ENCODE results near the gene ZNF592. TPM values are rescaled to one million over a fixed set of nuclear protein-coding genes. Genes with fewer than 3 reads are reported as not detected.
"Not testable (repeated sequence)": the region's sequence is repeated elsewhere in the genome, so short reads cannot be mapped to it uniquely, and the experiment has no call there.

The ZNF592 gene
- polyA plus RNA-seq, 2 donors, result 4.8 to 6.1 TPM

- peak within 1 kb of the TSS; percentile 70 to 80 for H3K4me3 ChIP-seq (ENCODE audit: low read depth in 1 of 2, low read length in 2 of 2)
- H3K4me1 ChIP-seq (ENCODE audit: control insufficient read depth in 2 of 2, insufficient read depth in 2 of 2, low read length in 1 of 2), result peaks cover 0 to 5% of the 10 kb centered on the region in 2 donors
- H3K9me3 ChIP-seq (ENCODE audit: control insufficient read depth in 2 of 2, insufficient read depth in 1 of 2, low read depth in 1 of 2, low read length in 1 of 2), result no peaks in the 10 kb centered on the region
- 0 to 1% methylated on average over 54 to 57 of the region's 57 CpGs for WGBS, 2 donors
- H3K27ac ChIP-seq (ENCODE audit: low read depth in 2 of 2, low read length in 1 of 2), result peak within 1 kb of the TSS; percentile 90 to 96
- no peaks in the 10 kb centered on the region for H3K27me3 ChIP-seq (ENCODE audit: control insufficient read depth in 1 of 2, insufficient read depth in 2 of 2, low read length in 2 of 2)
- H3K36me3 ChIP-seq (ENCODE audit: control insufficient read depth in 2 of 2, insufficient read depth in 2 of 2, low read length in 1 of 2), result no peaks in the 10 kb centered on the region
Observed at GRCh38 chr15:84716036-84716732, 32.2 kb upstream of the ZNF592 start, which contains the start of gene SEC11A. TSS of gene SEC11A (minus strand) at chr15:84716139. CDS start at chr15:84716075, 64 bp downstream.

- Histone ChIP-seq H3K9me3 (ENCODE audit: control insufficient read depth in 2 of 2, insufficient read depth in 1 of 2, low read depth in 1 of 2, low read length in 1 of 2) (no peaks in the 10 kb centered on the region), H3K27ac (ENCODE audit: low read depth in 2 of 2, low read length in 1 of 2) (no peak overlapping the region), H3K4me3 (ENCODE audit: low read depth in 1 of 2, low read length in 2 of 2) (no peak overlapping the region), H3K36me3 (ENCODE audit: control insufficient read depth in 2 of 2, insufficient read depth in 2 of 2, low read length in 1 of 2) (no peaks in the 10 kb centered on the region), H3K27me3 (ENCODE audit: control insufficient read depth in 1 of 2, insufficient read depth in 2 of 2, low read length in 2 of 2) (no peaks in the 10 kb centered on the region), H3K4me1 (ENCODE audit: control insufficient read depth in 2 of 2, insufficient read depth in 2 of 2, low read length in 1 of 2) (peaks cover 0 to 3% of the 10 kb centered on the region in 2 donors)
- WGBS, 2 donors, result 71 to 73% methylated on average over 2 of the region's 2 CpGs
Observed at GRCh38 chr15:84721371-84721770, 27.0 kb upstream of the ZNF592 start.

GRCh38 chr15:84722628-84723027, 25.8 kb upstream of the ZNF592 start:
- Histone ChIP-seq H3K36me3 (ENCODE audit: control insufficient read depth in 2 of 2, insufficient read depth in 2 of 2, low read length in 1 of 2) (no peaks in the 10 kb centered on the region), H3K4me3 (ENCODE audit: low read depth in 1 of 2, low read length in 2 of 2) (no peak overlapping the region), H3K27me3 (ENCODE audit: control insufficient read depth in 1 of 2, insufficient read depth in 2 of 2, low read length in 2 of 2) (no peaks in the 10 kb centered on the region), H3K27ac (ENCODE audit: low read depth in 2 of 2, low read length in 1 of 2) (no peak overlapping the region), H3K9me3 (ENCODE audit: control insufficient read depth in 2 of 2, insufficient read depth in 1 of 2, low read depth in 1 of 2, low read length in 1 of 2) (no peaks in the 10 kb centered on the region), H3K4me1 (ENCODE audit: control insufficient read depth in 2 of 2, insufficient read depth in 2 of 2, low read length in 1 of 2) (no peaks in the 10 kb centered on the region)
- 65 to 81% methylated on average over 2 of the region's 2 CpGs for WGBS, 2 donors

- H3K4me3 ChIP-seq (ENCODE audit: low read depth in 1 of 2, low read length in 2 of 2), result no peak overlapping the region
- no peaks in the 10 kb centered on the region for H3K27me3 ChIP-seq (ENCODE audit: control insufficient read depth in 1 of 2, insufficient read depth in 2 of 2, low read length in 2 of 2)
- H3K4me1 ChIP-seq (ENCODE audit: control insufficient read depth in 2 of 2, insufficient read depth in 2 of 2, low read length in 1 of 2), result no peaks in the 10 kb centered on the region
- 15 to 19% methylated on average over 1 of the region's 1 CpG for WGBS, 2 donors
- H3K27ac ChIP-seq (ENCODE audit: low read depth in 2 of 2, low read length in 1 of 2), result peak overlapping the region; percentile 9 to 15
- no peaks in the 10 kb centered on the region for H3K9me3 ChIP-seq (ENCODE audit: control insufficient read depth in 2 of 2, insufficient read depth in 1 of 2, low read depth in 1 of 2, low read length in 1 of 2)
- H3K36me3 ChIP-seq (ENCODE audit: control insufficient read depth in 2 of 2, insufficient read depth in 2 of 2, low read length in 1 of 2), result no peaks in the 10 kb centered on the region
Observed at GRCh38 chr15:84725001-84725491, 23.3 kb upstream of the ZNF592 start.

GRCh38 chr15:84727429-84727828, 21.0 kb upstream of the ZNF592 start:
- no peak overlapping the region for H3K4me3 ChIP-seq (ENCODE audit: low read depth in 1 of 2, low read length in 2 of 2)
- WGBS, 2 donors, result 95 to 99% methylated on average over 6 of the region's 6 CpGs

GRCh38 chr15:84731774-84732173, 16.6 kb upstream of the ZNF592 start:
- H3K27me3 ChIP-seq (ENCODE audit: control insufficient read depth in 1 of 2, insufficient read depth in 2 of 2, low read length in 2 of 2), result no peaks in the 10 kb centered on the region
- no peaks in the 10 kb centered on the region for H3K9me3 ChIP-seq (ENCODE audit: control insufficient read depth in 2 of 2, insufficient read depth in 1 of 2, low read depth in 1 of 2, low read length in 1 of 2)
- H3K4me3 ChIP-seq (ENCODE audit: low read depth in 1 of 2, low read length in 2 of 2), result no peak overlapping the region
- H3K4me1 ChIP-seq (ENCODE audit: control insufficient read depth in 2 of 2, insufficient read depth in 2 of 2, low read length in 1 of 2), result no peaks in the 10 kb centered on the region
- H3K27ac ChIP-seq (ENCODE audit: low read depth in 2 of 2, low read length in 1 of 2), result no peak overlapping the region
- no peaks in the 10 kb centered on the region for H3K36me3 ChIP-seq (ENCODE audit: control insufficient read depth in 2 of 2, insufficient read depth in 2 of 2, low read length in 1 of 2)

More at GRCh38 chr15:84727429-84727828, 21.0 kb upstream of the ZNF592 start:
- no peaks in the 10 kb centered on the region for H3K4me1 ChIP-seq (ENCODE audit: control insufficient read depth in 2 of 2, insufficient read depth in 2 of 2, low read length in 1 of 2)
- no peak overlapping the region for H3K27ac ChIP-seq (ENCODE audit: low read depth in 2 of 2, low read length in 1 of 2)
- no peaks in the 10 kb centered on the region for H3K36me3 ChIP-seq (ENCODE audit: control insufficient read depth in 2 of 2, insufficient read depth in 2 of 2, low read length in 1 of 2)
- H3K9me3 ChIP-seq (ENCODE audit: control insufficient read depth in 2 of 2, insufficient read depth in 1 of 2, low read depth in 1 of 2, low read length in 1 of 2), result no peaks in the 10 kb centered on the region
- H3K27me3 ChIP-seq (ENCODE audit: control insufficient read depth in 1 of 2, insufficient read depth in 2 of 2, low read length in 2 of 2), result no peaks in the 10 kb centered on the region

GRCh38 chr15:84734794-84735479, 13.5 kb upstream of the ZNF592 start:
- Histone ChIP-seq H3K27ac (ENCODE audit: low read depth in 2 of 2, low read length in 1 of 2) (peak overlapping the region; percentile 87 to 95), H3K27me3 (ENCODE audit: control insufficient read depth in 1 of 2, insufficient read depth in 2 of 2, low read length in 2 of 2) (no peaks in the 10 kb centered on the region), H3K4me3 (ENCODE audit: low read depth in 1 of 2, low read length in 2 of 2) (peak overlapping the region; percentile 5 to 34), H3K36me3 (ENCODE audit: control insufficient read depth in 2 of 2, insufficient read depth in 2 of 2, low read length in 1 of 2) (no peaks in the 10 kb centered on the region), H3K4me1 (ENCODE audit: control insufficient read depth in 2 of 2, insufficient read depth in 2 of 2, low read length in 1 of 2) (no peaks in the 10 kb centered on the region), H3K9me3 (ENCODE audit: control insufficient read depth in 2 of 2, insufficient read depth in 1 of 2, low read depth in 1 of 2, low read length in 1 of 2) (no peaks in the 10 kb centered on the region)
- WGBS, 2 donors, result 25 to 26% methylated on average over 7 of the region's 7 CpGs

GRCh38 chr15:84735480-84736061, 12.8 kb upstream of the ZNF592 start:
- not testable (repeated sequence) for H3K27me3 ChIP-seq (ENCODE audit: control insufficient read depth in 1 of 2, insufficient read depth in 2 of 2, low read length in 2 of 2); H3K4me1 ChIP-seq (ENCODE audit: control insufficient read depth in 2 of 2, insufficient read depth in 2 of 2, low read length in 1 of 2); H3K9me3 ChIP-seq (ENCODE audit: control insufficient read depth in 2 of 2, insufficient read depth in 1 of 2, low read depth in 1 of 2, low read length in 1 of 2); H3K36me3 ChIP-seq (ENCODE audit: control insufficient read depth in 2 of 2, insufficient read depth in 2 of 2, low read length in 1 of 2)
- Histone ChIP-seq H3K27ac (ENCODE audit: low read depth in 2 of 2, low read length in 1 of 2) (peak overlapping the region; percentile 87 to 95), H3K4me3 (ENCODE audit: low read depth in 1 of 2, low read length in 2 of 2) (peak overlapping the region; percentile 5 to 34)
- 46 to 48% methylated on average over 9 of the region's 9 CpGs for WGBS, 2 donors

- Histone ChIP-seq H3K27ac (ENCODE audit: low read depth in 2 of 2, low read length in 1 of 2) (no peak overlapping the region), H3K27me3 (ENCODE audit: control insufficient read depth in 1 of 2, insufficient read depth in 2 of 2, low read length in 2 of 2) (no peaks in the 10 kb centered on the region), H3K9me3 (ENCODE audit: control insufficient read depth in 2 of 2, insufficient read depth in 1 of 2, low read depth in 1 of 2, low read length in 1 of 2) (no peaks in the 10 kb centered on the region), H3K4me1 (ENCODE audit: control insufficient read depth in 2 of 2, insufficient read depth in 2 of 2, low read length in 1 of 2) (no peaks in the 10 kb centered on the region), H3K36me3 (ENCODE audit: control insufficient read depth in 2 of 2, insufficient read depth in 2 of 2, low read length in 1 of 2) (no peaks in the 10 kb centered on the region), H3K4me3 (ENCODE audit: low read depth in 1 of 2, low read length in 2 of 2) (no peak overlapping the region)
- 79 to 82% methylated on average over 5 of the region's 5 CpGs for WGBS, 2 donors
Observed at GRCh38 chr15:84736375-84736774, 12.0 kb upstream of the ZNF592 start.

All from esophagus (tissue), 2 donors.